Transverse colon (tissue), 4 donors: ENCODE data around the gene CYB5D1. TPM values are rescaled to one million over a fixed set of nuclear protein-coding genes. Genes with fewer than 3 reads are reported as not detected.
A peak's percentile ranks its signal among the peaks of the same experiment; 100 is the strongest.

ENCODE experiments used
- DNase-seq: peaks from one replicate; pipeline ENCODE4 v3.0.0-alpha.2; 2019
- H3K27ac ChIP-seq, 4 donors: fragments of 200-600 bp; sonication (generic); 2 replicates each; pipeline ENCODE4 v1.5.1; 2016 to 2018; ENCODE audit warnings: inconsistent platforms in 4 of 4
- H3K27me3 ChIP-seq: fragments of 200-600 bp; sonication (generic); 2 replicates; pipeline ENCODE4 v1.5.1; 2017; ENCODE audit warnings: inconsistent platforms
- H3K36me3 ChIP-seq, 4 donors: fragments of 200-600 bp; sonication (generic); 2 replicates each; pipeline ENCODE4 v1.5.1; 2017 to 2019; ENCODE audit warnings: inconsistent platforms in 4 of 4
- H3K4me1 ChIP-seq, 4 donors: fragments of 200-600 bp; sonication (generic); 2 replicates each; pipeline ENCODE4 v1.5.1; 2017 to 2020; ENCODE audit warnings: inconsistent platforms in 4 of 4
- H3K4me3 ChIP-seq, 4 donors: fragments of 200-600 bp; sonication (generic); 1 replicate in 1 of 4; 2 replicates in 3 of 4; pipeline versions ENCODE4 v1.5.1 to v1.6.1; 2017 to 2019; ENCODE audit warnings: inconsistent platforms in 4 of 4
- H3K9me3 ChIP-seq, 2 donors: fragments of 200-600 bp; sonication (generic); 2 replicates each; pipeline ENCODE4 v1.5.1; 2017 to 2019; ENCODE audit warnings: inconsistent platforms in 2 of 2
- EP300 ChIP-seq: sonication (generic); formaldehyde crosslinking; IDR thresholded peaks from one replicate; pipeline ENCODE4 v1.6.1; 2017; ENCODE audit warnings: antibody characterized with exemption, low read depth
- POLR2A ChIP-seq: fragments of 450-650 bp; IDR thresholded peaks from one replicate; pipeline ENCODE4 v1.6.1; 2016; ENCODE audit warnings: antibody characterized with exemption, mild to moderate bottlenecking, moderate library complexity
- POLR2AphosphoS5 ChIP-seq, 3 donors: sonication (generic); formaldehyde crosslinking; IDR thresholded peaks; one replicate each; pipeline ENCODE4 v1.6.1; 2016; ENCODE audit warnings: antibody characterized with exemption in 3 of 3
- WGBS, 2 donors: methylation state at CpG; one replicate each; pipeline ENCODE4 v1.1.5; 2018; ENCODE audit warnings: low coverage in 1 of 2; 5-methylcytosine and 5-hydroxymethylcytosine counted together
- in situ Hi-C, 4 donors: fragments of 200-750 bp; cut with MboI; loops; one replicate each; pipeline versions ENCODE4 v1.15.0 to v1.15.1; 2017; ENCODE audit warnings: low sequenced_read_pairs in 3 of 4, low pct_ligation_motif_present in 1 of 4, low pct_unique_long_range_greater_than_20kb in 1 of 4
- intact Hi-C: fragments of 100-400 bp; cut with DNase I; formaldehyde crosslinking; loops from one replicate; pipeline ENCODE4 v1.15.1; 2023; ENCODE audit warnings: low total_unique reads
- total RNA-seq, 4 donors: library from RNA; depleted of rRNA; stranded (reverse); fragments of >200 nt; gene quantifications; one replicate each; pipeline ENCODE4 v1.1.0, GENCODE V29; 2016
- TF ChIP-seq, protein P1 (sequence below), 5 experiments: fragments of 200-600 bp in 3 of 5; fragments of 450-650 bp in 2 of 5; sonication (generic) in 3 of 5; IDR thresholded peaks; 1 replicate in 2 of 5; 2 replicates in 3 of 5; pipeline ENCODE4 v1.5.1; 2016 to 2017; ENCODE audit warnings: antibody characterized with exemption in 5 of 5, inconsistent platforms in 3 of 5, mild to moderate bottlenecking in 2 of 5, moderate library complexity in 1 of 5

The CYB5D1 gene
- total RNA-seq, 4 donors from 2014 or later = 4.9 to 50.4 (median 9.6) TPM; not detected in 1

DNA sequence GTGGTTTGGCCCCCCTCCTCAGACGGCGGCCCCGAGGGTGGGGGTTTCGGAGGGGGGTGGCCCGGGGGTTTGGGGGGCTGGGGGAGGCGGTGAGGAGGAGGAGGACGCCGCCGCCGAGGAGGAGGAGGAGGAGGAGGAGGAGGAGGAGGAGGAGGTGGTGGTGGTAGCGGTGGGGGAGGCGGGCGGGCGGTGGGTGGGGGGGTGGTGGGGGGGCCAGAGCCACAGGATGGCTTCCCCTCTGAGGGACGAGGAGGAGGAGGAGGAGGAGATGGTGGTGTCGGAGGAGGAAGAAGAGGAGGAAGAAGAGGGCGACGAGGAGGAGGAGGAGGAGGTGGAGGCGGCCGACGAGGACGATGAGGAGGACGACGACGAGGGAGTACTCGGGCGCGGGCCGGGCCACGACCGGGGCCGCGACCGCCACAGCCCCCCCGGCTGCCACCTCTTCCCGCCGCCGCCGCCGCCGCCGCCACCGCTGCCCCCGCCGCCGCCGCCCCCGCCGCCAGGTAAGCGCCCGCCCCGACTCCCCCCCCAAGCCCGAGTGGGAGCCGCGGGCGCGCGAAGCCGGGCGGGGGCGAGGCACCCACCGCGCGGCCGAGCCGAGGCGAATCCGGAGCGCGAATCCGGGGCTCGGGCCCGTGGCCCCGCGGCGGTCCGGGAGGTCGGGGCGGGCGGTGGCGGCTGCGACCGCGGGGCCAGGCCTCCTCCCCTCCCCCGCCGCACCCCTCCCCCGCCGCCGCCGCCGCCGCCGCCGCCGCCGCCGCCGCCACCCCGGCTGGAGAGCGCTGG is 27.0 kb downstream of the CYB5D1 start:
- in situ Hi-C loops (no loop called here), intact Hi-C loops (no loop called here)
- Histone ChIP-seq H3K4me1 (peaks cover 35 to 84% (median 68%) of the 10 kb centered on the region in 4 donors), H3K36me3 (peaks cover 0 to 3% (median 0%) of the 10 kb centered on the region in 4 donors), H3K27ac (peak overlapping the region; percentile 93 to 99 (median 96)), H3K9me3 (no peaks in the 10 kb centered on the region), H3K27me3 (no peaks in the 10 kb centered on the region), H3K4me3 (peak overlapping the region; percentile 70 to 85 (median 80))
- peak; percentile 22 for DNase-seq
- WGBS, 2 donors = 0% methylated on average over 1 to 24 of the region's 100 CpGs
- TF ChIP-seq POLR2A = no peak
- TF ChIP-seq POLR2AphosphoS5 (IDR thresholded peaks at IDR 0.05) = no peak
- TF ChIP-seq, protein P1, sequence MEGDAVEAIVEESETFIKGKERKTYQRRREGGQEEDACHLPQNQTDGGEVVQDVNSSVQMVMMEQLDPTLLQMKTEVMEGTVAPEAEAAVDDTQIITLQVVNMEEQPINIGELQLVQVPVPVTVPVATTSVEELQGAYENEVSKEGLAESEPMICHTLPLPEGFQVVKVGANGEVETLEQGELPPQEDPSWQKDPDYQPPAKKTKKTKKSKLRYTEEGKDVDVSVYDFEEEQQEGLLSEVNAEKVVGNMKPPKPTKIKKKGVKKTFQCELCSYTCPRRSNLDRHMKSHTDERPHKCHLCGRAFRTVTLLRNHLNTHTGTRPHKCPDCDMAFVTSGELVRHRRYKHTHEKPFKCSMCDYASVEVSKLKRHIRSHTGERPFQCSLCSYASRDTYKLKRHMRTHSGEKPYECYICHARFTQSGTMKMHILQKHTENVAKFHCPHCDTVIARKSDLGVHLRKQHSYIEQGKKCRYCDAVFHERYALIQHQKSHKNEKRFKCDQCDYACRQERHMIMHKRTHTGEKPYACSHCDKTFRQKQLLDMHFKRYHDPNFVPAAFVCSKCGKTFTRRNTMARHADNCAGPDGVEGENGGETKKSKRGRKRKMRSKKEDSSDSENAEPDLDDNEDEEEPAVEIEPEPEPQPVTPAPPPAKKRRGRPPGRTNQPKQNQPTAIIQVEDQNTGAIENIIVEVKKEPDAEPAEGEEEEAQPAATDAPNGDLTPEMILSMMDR (IDR thresholded peaks at IDR 0.05) = no peak
- TF ChIP-seq EP300 = no peak

DNA sequence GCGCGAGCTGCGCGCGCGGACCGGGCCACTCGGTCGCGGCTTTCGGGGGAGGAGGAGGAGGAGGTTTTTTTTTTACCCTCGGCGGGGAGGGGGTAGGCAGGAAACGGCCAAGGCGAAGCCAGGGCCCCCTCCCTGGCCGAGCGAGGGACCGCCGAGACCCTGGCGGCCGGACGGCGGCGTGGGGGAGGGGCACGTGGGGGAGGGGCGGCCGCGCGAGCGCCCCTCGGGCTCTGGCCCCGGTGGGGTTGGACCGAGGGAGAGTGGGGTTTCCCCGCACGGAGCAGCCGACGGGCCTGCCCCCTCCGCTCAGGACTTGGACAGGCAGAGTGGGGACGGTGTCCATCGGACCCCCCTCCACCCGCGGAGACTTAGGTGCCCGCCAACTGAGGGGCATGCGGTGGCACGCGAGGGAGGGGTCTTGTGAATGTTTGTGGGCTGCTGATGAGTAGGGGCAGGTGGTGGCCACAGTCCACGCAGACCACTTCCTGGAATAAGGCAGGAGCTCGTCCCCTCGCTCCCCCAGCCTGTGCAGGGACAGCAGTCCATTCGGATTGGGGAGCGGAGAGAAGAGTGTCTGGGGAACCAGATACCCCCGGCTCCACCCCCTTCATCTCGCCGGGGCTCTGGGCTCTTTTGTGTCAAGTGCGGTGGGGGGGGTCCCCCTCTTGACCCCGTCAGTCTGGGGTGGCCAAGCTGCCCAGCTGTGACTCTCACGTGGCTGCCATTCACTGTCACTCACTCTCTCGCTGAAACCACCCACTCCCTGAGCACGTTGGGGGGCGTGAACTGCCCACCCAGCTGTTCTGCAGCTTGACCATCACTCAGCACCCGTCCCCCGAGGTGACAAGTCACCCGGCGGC is 27.8 kb downstream of the CYB5D1 start:
- DNase-seq = peak; percentile 55
- Histone ChIP-seq H3K27me3 (no peaks in the 10 kb centered on the region), H3K36me3 (no peaks in the 10 kb centered on the region), H3K9me3 (no peaks in the 10 kb centered on the region), H3K4me1 (peaks cover 39 to 81% (median 70%) of the 10 kb centered on the region in 4 donors), H3K27ac (peak overlapping the region; percentile 93 to 99 (median 96)), H3K4me3 (peak overlapping the region; percentile 70 to 85 (median 80))
- TF ChIP-seq EP300 (no peak), POLR2A (no peak), POLR2AphosphoS5 (IDR thresholded peaks at IDR 0.05) (peak in 1 of 3 donors; percentile 9)
- TF ChIP-seq, protein P1 (IDR thresholded peaks at IDR 0.05) = peak in 1 of 5 experiments; percentile 4
- intact Hi-C loops (no loop called here), in situ Hi-C loops (no loop called here)
- WGBS, 2 donors = 1% methylated on average over 38 of the region's 64 CpGs; no CpG with 5 or more reads in 1 of the 2 donors

DNA sequence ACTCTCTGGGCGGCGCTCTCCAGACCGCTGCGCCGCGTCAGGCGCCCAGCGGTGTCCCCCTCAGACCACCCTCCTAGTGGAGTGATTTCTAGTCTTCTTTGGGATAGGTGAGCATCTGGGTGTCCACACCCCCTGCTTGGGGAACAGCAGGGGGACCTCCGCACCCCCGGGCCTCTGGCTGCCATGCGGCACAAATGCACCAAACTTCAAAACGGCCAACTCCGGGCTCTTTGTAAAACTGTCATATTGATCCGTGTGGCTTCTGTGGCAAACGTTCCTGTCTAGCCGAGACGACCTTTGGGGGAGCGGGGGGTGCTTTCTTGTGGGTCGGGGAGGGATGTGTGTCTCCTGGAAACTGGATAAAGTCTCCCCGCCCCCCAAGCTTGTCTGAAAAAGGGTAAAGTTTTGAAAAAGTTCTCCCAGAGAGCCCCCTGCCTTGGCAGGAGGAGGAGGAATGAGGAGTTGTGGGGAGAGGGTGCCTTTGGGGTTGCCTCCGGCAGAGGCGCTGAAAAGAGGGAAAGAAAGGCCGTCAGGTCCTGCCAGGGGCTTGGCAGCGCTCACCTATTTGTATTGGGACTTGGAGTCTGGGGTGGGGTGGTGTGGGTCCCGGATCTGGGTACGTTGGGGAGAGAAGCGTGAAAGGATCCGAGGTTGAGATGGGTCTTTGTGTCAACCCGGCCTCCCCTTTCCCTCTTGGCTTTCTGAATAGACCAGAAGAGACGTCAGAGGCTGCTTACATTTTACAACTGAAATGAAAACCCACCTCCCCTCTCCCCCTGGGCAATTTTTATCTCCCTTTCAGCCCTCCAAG is 28.6 kb downstream of the CYB5D1 start:
- Histone ChIP-seq H3K4me3 (peak overlapping the region; percentile 70 to 85 (median 80)), H3K4me1 (peaks cover 39 to 73% (median 65%) of the 10 kb centered on the region in 4 donors), H3K27me3 (no peaks in the 10 kb centered on the region), H3K27ac (peak overlapping the region; percentile 93 to 99 (median 96)), H3K9me3 (no peaks in the 10 kb centered on the region), H3K36me3 (peaks cover 0 to 2% (median 0%) of the 10 kb centered on the region in 4 donors)
- DNase-seq = peak; percentile 51
- no peak for TF ChIP-seq POLR2A
- TF ChIP-seq, protein P1 (IDR thresholded peaks at IDR 0.05) = no peak
- TF ChIP-seq POLR2AphosphoS5 (IDR thresholded peaks at IDR 0.05) = no peak
- no peak for TF ChIP-seq EP300
- intact Hi-C loops (no loop called here), in situ Hi-C loops (no loop called here)
- WGBS, 2 donors = 0 to 4% methylated on average over 13 to 22 of the region's 30 CpGs
